ENCODE data around the gene CCDC174.

The CCDC174 gene

GRCh38 chr3:14703128-14703750, 51.7 kb downstream of the CCDC174 start:
- no peak for DNase-seq (ENCODE audit: low read depth)

DNA sequence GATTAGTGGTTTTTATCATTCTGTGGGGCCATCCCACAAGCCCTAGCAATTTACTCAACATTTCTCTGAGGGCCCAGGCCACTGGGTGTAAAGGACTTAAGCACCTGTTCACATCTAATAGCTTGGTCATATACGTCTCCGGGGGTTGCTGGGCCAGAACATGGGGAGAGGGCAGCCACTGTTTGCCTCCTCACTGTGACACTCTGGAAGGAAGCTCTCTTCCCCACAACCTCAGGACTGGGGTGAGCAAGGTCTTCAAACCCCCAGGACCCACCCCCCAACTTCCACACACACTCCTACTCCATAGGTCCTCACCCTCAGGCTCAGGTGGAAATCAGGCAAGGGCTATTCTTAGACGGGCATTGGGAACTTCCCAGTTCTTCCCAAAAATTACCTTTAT, 52.2 kb downstream of the CCDC174 start:
- DNase-seq (ENCODE audit: low read depth): no peak

DNA sequence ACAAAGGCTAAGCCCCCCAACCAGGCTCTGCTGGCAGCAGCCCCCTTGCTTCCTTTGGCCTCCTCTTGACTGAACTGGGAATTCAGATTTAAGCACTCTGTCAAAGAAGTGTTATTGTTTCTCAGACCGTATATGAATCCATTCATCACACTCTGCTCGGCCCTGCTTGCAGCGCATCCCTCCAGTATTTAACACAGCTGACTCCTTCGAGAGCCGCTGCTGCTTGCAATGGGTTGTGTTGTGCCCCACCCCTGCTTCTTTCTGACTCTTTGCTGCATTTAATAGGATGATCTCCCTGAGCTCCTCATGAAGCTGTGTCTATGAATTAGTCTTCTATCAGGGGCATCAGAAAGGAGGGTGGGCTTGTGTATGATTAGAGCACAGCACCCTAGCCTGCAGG, 54.5 kb downstream of the CCDC174 start:
- DNase-seq (ENCODE audit: low read depth): no peak

DNA sequence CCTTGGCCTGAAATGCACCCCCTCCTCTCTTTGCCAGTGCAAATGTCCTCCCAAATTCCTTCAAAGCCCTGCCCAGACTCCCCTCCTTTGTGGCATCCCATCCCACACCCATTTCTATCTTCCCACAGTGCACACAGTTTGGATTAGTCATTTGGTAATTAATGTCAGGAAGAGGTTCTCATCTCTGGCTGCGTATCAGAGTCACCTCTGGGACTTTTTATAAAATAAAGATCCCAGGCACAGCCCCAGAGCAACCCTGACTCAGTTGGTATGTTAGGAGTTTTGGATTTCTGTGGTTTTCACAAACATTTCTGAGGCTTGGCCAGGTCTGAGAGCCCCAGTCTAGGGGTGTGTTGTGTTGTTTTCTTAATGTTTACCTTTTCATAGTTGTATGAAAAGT, 65.0 kb downstream of the CCDC174 start:
- DNase-seq (ENCODE audit: low read depth): no peak

DNA sequence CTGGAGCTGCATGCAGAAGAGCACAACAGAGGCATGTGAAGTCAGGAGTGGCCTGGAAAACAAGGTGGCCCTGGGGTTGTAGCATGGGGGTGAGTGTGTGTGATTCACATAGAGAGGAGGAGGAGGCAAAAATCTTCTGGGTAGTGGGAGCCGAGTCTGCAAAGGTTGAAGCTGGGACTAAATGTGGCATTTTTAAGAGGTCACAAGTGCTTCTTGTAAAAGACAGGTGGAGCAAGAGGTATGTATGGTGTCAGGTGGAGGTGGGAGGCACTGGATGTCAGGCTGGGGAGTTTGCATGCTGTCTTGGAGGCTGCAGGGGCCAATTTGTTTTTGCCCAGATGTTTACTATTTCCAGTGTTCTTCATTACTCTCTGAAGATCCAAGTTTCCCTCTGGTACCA, 65.7 kb downstream of the CCDC174 start:
- no peak for DNase-seq (ENCODE audit: low read depth)

DNA sequence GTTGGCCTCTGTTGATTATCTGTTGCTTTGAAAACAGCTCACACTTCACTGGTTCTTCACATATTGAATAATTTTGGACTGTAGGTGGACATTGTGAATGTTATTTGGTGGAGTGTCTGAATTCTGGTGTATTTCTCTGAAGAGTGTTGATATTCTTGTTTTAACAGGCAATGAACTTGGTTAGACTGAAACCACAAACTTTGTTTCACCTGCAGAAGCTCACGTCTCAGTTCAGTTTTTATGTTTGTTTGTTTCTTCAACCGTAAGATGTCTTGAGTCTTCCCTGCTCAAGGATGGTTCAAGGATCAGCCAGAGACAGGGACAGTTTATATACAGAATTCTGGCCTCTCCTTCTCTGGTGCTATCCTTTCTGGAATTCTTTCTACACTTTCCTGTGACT, 67.0 kb downstream of the CCDC174 start:
- DNase-seq (ENCODE audit: low read depth): no peak

DNA sequence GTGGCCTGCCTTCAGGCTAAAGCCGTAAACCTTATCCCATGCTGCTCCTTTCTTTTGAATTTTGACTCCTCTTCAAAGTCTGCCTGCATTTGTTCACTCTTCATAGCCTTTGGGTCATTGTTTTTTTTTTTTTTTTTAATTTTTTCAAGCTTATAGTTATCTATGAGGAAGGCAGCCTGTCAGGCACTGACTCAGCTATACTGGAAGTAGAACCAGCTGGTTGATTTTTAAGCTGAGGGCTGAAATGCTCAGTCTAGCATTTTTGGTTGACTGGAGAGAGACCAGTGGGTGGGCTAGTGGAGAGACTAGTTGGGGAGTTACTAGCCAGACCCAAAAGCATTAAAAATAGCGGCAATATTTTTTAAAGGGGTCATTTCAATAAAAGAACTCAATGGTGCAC, 67.4 kb downstream of the CCDC174 start:
- DNase-seq (ENCODE audit: low read depth): no peak

- no peak for DNase-seq (ENCODE audit: low read depth)
Observed at GRCh38 chr3:14721126-14721864, 69.7 kb downstream of the CCDC174 start.
